ENCODE data around the gene HTT.

DNA sequence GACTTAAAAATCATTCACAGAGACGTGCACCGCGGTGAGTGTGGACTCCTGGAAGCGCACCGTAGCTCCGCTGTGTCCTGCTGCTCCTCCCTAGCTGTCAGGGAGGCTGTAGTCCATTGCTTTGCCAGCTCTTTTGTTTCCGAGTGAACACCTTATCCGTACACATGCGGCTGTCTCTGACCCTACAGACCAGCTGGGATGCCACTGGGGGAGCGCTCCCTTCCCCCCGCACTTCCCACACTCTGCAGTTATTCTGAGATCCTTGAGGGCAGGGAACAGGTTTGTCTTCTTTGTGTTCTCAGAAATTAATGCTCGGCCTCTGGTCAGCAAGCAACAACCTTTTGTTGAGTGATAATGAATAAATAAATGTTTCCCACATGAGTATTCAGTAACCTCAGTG lies 140.8 kb downstream of the HTT start:
- TF ChIP-seq EZH2 (IDR thresholded peaks at IDR 0.05; ENCODE audit: low read length, unreplicated experiment): no peak
- TF ChIP-seq CTCF (conservative IDR thresholded peaks at IDR 0.05; ENCODE audit: low read depth, low read length): no peak
